DND-41 (cell line): ENCODE data around the gene NLRX1.

Experiments
- ATAC-seq: fragments of 200-7000 bp; cut with Tn5 transposase; 3 replicates; pipeline ENCODE4 v1.9.1; 2021; ENCODE audit warnings: low read depth; ENCODE audit not compliant: insufficient read depth
- DNase-seq: peaks from one replicate; pipeline ENCODE4 v3.0.0-alpha.2; 2020
- H2AFZ ChIP-seq: 2 replicates; pipeline ENCODE4 v1.6.0; 2012; ENCODE audit warnings: low read depth, low read length
- H3K27ac ChIP-seq: 2 replicates; pipeline ENCODE4 v1.5.1; 2012; ENCODE audit warnings: low read length, inconsistent platforms
- H3K27me3 ChIP-seq: fragments of 200-600 bp; sonication (generic); 2 replicates; pipeline ENCODE4 v1.6.0; 2012; ENCODE audit warnings: low read length, mild to moderate bottlenecking, inconsistent platforms; ENCODE audit not compliant: insufficient read depth, poor library complexity
- H3K36me3 ChIP-seq: 2 replicates; pipeline ENCODE4 v1.5.1; 2012; ENCODE audit warnings: low read length, inconsistent platforms; ENCODE audit not compliant: insufficient read depth
- H3K4me1 ChIP-seq: 2 replicates; pipeline ENCODE4 v1.5.1; 2012; ENCODE audit warnings: mild to moderate bottlenecking, low read length; ENCODE audit not compliant: insufficient read depth
- H3K4me2 ChIP-seq: 2 replicates; pipeline ENCODE4 v1.6.0; 2012; ENCODE audit warnings: mild to moderate bottlenecking, moderate library complexity, low read length, inconsistent platforms; ENCODE audit not compliant: insufficient read depth
- H3K4me3 ChIP-seq, 2 experiments: fragments of 200-600 bp in 1 of 2; shearing (Covaris generic) in 1 of 2; 2 replicates each; pipeline ENCODE4 v1.5.1; 2012 to 2016; ENCODE audit warnings: inconsistent platforms in 2 of 2, low read length in 2 of 2, mild to moderate bottlenecking in 2 of 2, low read depth in 1 of 2, moderate library complexity in 1 of 2
- H3K79me2 ChIP-seq: 2 replicates; pipeline ENCODE4 v1.6.0; 2012; ENCODE audit warnings: low read length, inconsistent platforms; ENCODE audit not compliant: insufficient read depth
- H3K9ac ChIP-seq: 2 replicates; pipeline ENCODE4 v1.6.0; 2012; ENCODE audit warnings: low read depth, mild to moderate bottlenecking, inconsistent platforms, low read length, moderate library complexity
- H3K9me3 ChIP-seq: 2 replicates; pipeline ENCODE4 v1.5.1; 2012; ENCODE audit warnings: low read length, moderate library complexity, mild to moderate bottlenecking, inconsistent platforms; ENCODE audit not compliant: insufficient read depth, severe bottlenecking
- H4K20me1 ChIP-seq: 2 replicates; pipeline ENCODE4 v1.6.0; 2012; ENCODE audit warnings: low read length; ENCODE audit not compliant: insufficient read depth
- CTCF ChIP-seq: IDR thresholded peaks from 2 replicates; pipeline ENCODE4 v1.5.1; 2012; ENCODE audit warnings: borderline replicate concordance, low read length, moderate library complexity, mild to moderate bottlenecking; ENCODE audit not compliant: poor library complexity, severe bottlenecking; ENCODE audit errors: extremely low read depth
- EZH2 ChIP-seq: IDR thresholded peaks from 3 replicates; pipeline ENCODE4 v1.6.1; 2012; ENCODE audit warnings: borderline replicate concordance, low read depth, mild to moderate bottlenecking, moderate library complexity, low read length, inconsistent platforms; ENCODE audit not compliant: severe bottlenecking

The NLRX1 gene

GRCh38 chr11:119152604-119153003, 15.9 kb upstream of the NLRX1 start:
- Histone ChIP-seq H4K20me1 (peaks cover 13% of the 10 kb centered on the region; the same call in 1 of the 2 replicates), H3K4me3 (no peak overlapping the region), H3K4me1 (peaks cover 18% of the 10 kb centered on the region), H3K36me3 (no peaks in the 10 kb centered on the region), H3K27ac (no peak overlapping the region), H2AFZ (no peak overlapping the region), H3K9ac (no peak overlapping the region), H3K27me3 (peaks cover 59% of the 10 kb centered on the region), H3K9me3 (no peaks in the 10 kb centered on the region), H3K4me2 (no peak overlapping the region), H3K79me2 (no peaks in the 10 kb centered on the region)
- DNase-seq, result no peak
- TF ChIP-seq EZH2 (no peak), CTCF (no peak)
- ATAC-seq, result no peak

GRCh38 chr11:119153049-119153818, 15.3 kb upstream of the NLRX1 start:
- Histone ChIP-seq H3K27me3 (peaks cover 53% of the 10 kb centered on the region), H3K4me1 (peaks cover 12% of the 10 kb centered on the region), H2AFZ (no peak overlapping the region), H3K36me3 (no peaks in the 10 kb centered on the region), H3K9me3 (no peaks in the 10 kb centered on the region), H3K79me2 (no peaks in the 10 kb centered on the region), H4K20me1 (peaks cover 9% of the 10 kb centered on the region; the same call in 1 of the 2 replicates), H3K4me3 (no peak overlapping the region), H3K4me2 (no peak overlapping the region), H3K9ac (no peak overlapping the region), H3K27ac (no peak overlapping the region)
- no peak for DNase-seq
- no peak for ATAC-seq
- TF ChIP-seq CTCF, result peak; percentile 33
- no peak for TF ChIP-seq EZH2

GRCh38 chr11:119154178-119154577, 14.3 kb upstream of the NLRX1 start:
- no peak for ATAC-seq
- Histone ChIP-seq H3K27ac (no peak overlapping the region), H3K79me2 (no peaks in the 10 kb centered on the region), H3K4me2 (no peak overlapping the region), H3K9me3 (no peaks in the 10 kb centered on the region), H4K20me1 (0 out of 2 replicates have a peak, but pooled peaks cover 5% of the 10 kb centered on the region), H3K4me3 (no peak overlapping the region), H3K36me3 (no peaks in the 10 kb centered on the region), H3K27me3 (peaks cover 43% of the 10 kb centered on the region), H3K4me1 (peaks cover 2% of the 10 kb centered on the region), H2AFZ (no peak overlapping the region), H3K9ac (no peak overlapping the region)
- no peak for TF ChIP-seq CTCF
- no peak for TF ChIP-seq EZH2
- no peak for DNase-seq
